HG02981 (cell line): ENCODE results near the gene CFAP161.
A peak's percentile ranks its signal among the peaks of the same experiment; 100 is the strongest.

Experiments
- ATAC-seq: cut with Tn5 transposase; IDR thresholded peaks from one replicate; pipeline ENCODE4 v1.9.1; 2021; ENCODE audit warnings: mild to moderate bottlenecking, moderate library complexity; ENCODE audit not compliant: unreplicated experiment

The CFAP161 gene, protein sequence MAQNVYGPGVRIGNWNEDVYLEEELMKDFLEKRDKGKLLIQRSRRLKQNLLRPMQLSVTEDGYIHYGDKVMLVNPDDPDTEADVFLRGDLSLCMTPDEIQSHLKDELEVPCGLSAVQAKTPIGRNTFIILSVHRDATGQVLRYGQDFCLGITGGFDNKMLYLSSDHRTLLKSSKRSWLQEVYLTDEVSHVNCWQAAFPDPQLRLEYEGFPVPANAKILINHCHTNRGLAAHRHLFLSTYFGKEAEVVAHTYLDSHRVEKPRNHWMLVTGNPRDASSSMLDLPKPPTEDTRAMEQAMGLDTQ

DNA sequence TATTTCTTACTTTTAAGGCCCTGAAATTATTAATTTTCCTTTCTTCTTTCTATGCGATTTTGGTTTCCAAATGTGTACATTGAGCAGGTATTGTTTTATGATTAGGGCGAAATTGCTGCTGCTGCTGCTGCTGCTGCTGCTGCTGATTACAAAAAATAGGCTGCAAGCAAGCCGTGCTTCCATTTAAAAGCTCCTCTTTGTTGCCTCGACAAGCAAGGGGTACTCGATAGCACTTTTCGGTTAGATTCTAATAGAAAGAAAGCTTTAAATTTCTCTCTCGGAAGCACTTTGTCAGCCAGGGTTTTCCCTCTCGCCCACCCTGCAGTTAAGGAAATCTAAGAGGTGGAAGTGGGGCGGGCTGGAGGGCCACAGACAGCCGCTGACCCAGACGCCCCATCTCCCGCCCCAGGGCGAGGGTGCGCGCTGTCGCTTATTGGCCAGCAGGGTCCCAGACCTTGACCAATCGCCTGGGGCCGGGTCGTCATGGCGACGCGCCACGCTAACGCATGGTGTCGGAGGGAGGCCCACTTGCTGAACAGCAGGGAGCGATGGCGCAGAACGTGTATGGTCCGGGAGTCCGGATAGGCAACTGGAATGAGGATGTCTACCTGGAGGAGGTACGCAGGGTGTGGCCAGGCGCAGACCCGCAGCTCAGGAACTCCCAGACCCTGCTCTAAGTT, at the start of gene CFAP161:
CFAP161 (plus strand) TSS at position 489 of the 680 bp plus-strand sequence; CDS start at position 549, 60 bp downstream.
- ATAC-seq, result peak; percentile 54

DNA sequence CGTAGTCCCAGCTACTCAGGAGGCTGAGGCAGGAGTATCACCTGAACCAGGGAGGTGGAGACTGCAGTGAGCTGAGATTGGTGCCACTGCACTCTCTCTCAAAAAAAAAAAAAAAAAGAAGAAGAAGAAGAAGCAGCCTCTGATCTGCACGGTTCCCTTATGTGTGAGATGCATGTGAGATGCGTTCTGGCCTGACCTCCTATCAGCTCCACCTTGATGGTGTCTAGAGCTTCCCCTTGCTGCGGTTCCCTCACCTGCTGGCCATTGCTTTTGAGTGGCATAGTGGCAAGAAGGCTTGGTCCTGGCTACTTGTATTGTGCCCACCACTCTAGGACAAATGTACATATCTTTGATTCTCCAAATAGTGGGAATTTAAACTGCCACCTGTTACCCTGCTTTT, 49.4 kb upstream of the CFAP161 start:
- no peak for ATAC-seq

DNA sequence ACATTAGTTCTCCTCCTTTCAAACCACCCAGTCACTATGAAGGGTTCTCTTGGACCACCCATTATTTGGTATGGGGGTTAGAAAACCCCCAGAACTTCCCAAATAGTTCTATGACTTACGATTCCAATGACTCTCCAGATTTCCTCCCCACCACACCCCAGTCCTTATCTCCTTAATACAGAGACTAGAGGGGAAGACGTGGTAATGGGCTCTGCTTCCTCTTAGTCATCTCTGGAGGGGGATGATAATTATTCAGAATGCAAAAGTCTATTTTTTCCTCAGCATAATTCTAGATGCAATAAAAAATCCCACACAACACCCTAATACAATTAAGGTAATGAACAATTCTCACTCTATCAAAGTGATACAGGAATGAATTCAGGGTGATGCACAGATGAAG, 48.9 kb upstream of the CFAP161 start:
- no peak for ATAC-seq

DNA sequence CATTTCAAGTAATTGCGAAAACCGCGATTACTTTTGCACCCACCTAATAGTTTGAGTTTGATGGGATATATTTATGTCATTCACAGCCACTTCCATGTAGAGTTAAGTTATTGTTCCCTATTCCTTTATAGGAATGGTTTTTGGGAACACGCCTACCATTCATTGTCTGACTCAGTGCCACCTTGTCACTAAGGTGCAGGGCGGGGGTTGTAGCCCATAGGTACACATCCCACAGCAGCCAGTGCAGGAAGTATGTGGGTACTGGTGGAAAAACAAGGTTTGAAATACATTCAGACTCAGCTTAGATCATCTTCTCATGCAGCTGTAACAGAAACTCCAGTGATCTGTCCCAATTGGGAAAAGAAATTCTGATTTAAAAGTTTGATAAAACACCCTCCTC, 48.2 kb upstream of the CFAP161 start:
- no peak for ATAC-seq

DNA sequence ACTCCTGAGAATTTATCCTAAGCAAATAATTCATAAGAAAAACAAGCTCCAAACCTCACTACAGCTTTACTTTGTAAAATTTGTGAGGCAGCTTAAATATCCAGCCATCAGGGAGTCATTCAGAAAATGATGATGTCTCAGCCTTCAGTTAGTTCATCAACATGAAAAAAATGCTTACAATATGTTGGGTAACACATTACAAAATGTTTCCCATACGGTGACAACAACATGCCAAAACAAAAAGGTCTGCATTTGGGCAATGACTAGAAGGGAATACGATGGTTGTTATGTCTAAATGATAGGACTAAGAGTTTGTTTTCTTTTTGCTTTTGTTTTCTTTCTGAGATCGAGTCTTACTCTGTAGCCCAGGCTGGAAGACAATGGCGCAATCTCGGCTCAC, 47.0 kb upstream of the CFAP161 start:
- ATAC-seq, result no peak

DNA sequence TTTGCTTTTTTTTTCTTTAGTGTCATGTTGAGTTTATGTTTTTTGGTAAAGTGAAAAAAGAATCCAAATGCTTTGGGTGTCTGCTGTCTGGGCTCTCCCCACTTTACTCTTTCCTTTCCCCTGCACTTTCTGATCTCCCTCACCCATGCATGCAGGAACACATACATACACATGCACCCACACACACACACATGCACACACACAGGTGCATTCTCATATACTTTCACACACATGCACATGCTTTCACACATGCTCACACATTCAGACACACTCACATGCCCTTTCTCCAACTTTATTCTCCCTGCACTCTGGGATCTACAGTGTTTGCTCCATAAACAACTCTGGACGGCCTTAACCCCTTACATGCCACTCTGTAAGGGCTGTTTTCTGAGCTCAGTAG, 46.4 kb upstream of the CFAP161 start:
- no peak for ATAC-seq

DNA sequence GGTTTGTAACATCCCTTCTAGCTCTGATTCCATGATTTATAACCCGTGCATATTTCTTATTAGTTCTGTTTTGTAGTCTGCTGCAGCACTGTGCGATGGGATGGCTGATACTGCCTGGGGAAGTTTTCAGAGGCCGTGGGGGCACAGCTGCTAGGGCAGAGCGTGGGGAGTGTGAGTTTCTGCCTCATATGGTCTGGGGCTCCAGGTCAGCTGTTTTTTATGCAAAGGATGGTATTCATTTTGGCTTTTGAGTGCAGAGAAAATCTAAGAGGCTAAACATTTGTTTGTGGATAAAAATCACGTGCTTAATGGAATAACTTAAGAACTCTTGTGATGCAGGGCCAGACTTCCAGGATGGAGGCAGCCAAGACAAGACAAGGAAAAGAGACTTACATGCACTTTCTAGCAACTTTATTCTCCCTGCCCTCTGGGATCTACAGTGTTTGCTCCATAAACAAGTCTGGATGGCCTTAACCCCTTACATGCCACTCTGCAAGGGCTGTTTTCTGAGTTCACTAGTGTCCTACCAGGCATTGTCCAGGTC, 45.5 kb upstream of the CFAP161 start:
- no peak for ATAC-seq

DNA sequence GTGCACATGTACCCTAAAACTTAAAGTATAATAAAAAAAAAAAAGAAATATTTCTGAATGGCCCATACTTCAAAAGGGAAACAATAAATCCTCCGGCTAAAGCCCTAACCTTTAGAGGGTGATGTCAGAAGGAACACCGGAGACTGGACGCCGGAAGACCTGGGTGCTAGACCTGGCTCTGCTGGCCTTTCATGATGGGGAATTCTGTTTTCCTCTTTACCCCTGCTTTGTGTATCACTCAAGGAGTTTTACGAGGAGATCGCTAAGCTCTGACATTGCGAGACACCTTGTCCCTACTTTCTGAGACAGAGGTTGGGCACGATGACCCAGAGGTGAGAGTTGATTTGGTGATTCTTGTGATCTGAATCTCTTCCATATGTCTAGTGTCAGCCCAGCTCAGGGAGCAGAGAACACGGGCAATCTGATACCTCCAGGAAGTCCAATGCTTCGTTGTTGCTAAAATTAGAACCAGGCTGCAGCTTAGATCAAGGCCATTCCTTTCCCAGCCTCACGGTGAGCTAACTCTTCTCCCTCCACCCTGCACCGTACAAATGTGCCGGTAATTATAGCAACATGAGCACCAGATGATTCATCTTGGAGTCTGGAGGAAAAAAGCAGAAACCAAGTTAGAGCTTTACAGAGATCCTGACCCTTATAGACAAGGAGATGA, 42.0 kb upstream of the CFAP161 start:
- ATAC-seq, result no peak

DNA sequence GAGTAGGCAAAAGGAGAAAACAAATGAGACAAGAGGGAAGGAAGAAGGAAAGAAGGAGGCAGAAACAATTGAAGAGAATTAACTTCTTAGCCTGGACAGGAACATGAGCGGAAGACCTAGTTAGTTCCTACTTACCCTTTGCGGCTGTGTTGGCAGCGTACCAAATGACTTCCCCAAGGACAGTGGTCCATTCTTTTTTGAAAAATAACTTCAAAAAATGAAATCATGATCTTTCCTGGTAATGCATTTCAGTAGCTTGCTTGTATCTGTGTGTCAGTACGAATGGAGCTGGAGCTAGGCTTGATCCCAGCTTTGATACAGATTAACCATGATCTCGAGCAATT, 41.5 kb upstream of the CFAP161 start:
- no peak for ATAC-seq

DNA sequence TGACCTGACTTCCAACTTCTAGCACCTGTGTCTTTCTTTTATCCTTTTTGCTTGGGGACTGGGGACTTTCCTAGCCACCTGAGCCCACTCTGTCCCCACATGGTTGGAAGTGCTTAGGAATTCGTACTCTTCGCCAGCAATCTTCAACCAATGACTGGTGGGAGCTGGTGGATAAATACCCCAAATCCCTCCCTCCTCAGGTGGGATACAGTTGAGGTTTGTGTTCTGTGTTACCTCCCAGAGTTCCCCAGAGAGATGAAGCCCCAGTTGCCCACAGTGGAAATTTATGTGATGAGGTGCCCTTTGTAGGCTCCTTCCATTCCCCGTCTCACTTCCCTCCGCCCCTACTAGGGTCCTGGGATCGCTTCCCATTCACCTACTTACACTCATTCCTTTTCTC, 40.1 kb upstream of the CFAP161 start:
- no peak for ATAC-seq

DNA sequence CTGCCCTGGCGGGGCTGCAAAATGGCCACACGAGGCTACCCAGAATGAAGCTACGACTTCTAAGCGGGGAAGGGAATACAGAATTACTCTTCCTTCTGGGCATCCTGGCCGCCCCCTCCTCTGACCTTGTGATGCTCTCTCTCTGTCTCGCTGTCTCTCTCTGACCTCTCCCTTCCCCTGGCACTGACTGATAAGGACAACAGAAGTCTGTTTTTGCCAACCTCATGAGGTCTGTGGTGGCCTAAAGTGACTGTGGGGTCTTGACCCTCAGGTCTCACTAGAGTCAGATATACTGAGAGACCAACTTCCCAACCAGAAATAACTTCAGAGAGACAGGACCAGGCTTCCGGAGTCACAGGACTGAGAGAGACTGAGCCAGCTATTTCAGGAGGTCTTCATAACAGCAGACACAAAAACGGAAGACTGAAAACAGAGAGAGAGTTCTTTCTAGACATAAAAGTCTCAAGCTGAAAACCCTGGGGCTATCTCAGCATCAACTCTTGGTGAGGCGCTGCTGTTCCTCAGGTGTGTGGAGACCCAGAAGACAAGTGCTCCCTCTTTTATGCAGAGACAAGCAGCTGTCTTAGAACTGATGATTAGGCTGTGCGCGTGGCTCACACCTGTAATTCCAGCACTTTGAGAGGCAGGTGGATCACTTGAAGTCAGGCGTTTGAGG, 38.2 kb upstream of the CFAP161 start:
- ATAC-seq, result no peak

DNA sequence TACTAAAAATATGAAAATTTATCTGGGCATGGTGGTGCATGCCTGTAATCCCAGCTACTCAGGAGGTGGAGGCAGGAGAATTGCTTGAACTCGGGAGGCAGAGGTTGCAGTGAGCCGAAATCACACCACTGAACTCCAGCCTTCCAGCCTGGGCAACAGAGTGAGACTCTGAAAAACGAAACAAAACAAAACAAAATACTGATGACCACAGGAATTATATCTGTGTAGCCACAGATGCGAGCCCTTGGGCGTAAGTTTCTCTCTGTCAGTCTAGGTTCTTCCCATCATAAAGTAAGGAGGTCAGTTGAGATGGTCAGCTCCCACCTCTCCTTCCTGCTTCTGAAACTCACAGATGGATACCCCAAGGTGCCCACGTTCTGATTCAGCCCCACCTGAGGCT, 37.7 kb upstream of the CFAP161 start:
- ATAC-seq, result no peak

DNA sequence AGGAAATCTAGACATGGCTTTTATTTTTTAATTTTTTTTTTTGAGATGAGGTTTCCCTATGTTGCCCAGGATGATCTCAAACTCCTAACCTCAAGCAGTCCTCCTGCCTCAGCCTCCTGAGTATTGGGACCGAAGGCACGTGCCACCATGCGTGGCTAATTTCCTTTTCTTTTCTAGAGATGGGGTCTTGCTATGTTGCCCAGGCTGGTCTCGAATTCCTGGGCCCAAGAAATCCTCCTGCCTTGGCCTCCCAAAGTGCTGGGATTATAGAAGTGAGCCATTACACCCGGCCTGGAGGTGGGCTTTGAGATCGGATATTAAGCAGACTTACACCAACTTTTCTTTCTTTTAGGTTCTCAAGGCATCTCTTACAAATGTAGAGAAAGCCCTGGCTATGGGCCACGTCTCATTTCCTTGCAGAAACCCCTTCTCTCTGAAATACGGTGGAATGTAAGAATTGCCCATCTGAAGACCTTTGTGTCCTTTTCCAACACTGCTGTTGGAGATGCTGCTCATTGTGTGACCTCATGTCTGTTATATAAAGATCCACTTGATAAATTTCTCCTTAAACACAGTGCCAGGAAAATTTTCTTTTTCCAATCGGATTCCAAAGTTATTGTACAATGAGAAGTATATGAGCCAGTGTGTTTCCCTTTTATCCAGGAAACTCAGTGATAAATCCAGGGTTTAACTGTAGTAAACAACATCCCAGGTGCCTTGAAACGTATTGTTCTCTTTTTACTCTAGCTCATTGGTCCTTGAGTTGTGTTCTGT, 36.8 kb upstream of the CFAP161 start:
- ATAC-seq, result no peak

DNA sequence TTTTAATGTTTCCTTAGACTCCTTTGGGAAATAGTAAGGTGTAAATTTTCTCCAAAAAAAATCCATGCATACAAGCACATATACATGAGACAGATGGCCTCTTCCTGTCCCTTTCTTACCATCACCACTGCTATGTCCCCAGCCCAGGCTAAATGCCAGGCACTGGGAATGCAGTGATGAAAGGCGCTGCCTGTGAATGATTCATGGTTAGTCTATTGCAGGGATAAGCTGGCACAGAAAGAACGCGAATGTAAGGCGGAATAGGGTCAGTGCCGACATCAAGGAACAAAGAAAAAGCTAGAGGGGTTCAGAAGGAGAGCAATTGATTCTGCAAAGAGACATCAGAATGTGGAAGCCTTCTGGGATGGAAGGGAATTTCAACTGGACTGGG, 36.2 kb upstream of the CFAP161 start:
- no peak for ATAC-seq

DNA sequence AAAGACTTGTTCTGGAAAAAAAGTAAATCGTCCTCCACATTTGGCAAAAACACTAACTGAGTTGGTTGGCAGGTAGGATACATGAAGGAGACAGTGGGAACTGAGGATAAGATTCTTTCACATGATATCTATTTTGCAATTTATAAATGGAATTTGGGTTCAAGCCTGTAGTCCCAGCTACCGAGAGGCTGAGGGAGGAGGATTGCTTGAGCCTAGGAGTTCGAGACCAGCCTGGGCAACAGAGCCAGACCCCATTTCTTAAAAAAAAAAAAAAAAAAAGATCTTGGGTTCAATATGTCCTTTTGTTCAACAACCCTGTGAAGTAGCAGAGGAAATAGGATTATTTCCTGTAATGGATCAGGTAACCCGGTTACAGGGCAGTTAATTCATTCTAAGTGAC, 35.7 kb upstream of the CFAP161 start:
- ATAC-seq, result no peak

DNA sequence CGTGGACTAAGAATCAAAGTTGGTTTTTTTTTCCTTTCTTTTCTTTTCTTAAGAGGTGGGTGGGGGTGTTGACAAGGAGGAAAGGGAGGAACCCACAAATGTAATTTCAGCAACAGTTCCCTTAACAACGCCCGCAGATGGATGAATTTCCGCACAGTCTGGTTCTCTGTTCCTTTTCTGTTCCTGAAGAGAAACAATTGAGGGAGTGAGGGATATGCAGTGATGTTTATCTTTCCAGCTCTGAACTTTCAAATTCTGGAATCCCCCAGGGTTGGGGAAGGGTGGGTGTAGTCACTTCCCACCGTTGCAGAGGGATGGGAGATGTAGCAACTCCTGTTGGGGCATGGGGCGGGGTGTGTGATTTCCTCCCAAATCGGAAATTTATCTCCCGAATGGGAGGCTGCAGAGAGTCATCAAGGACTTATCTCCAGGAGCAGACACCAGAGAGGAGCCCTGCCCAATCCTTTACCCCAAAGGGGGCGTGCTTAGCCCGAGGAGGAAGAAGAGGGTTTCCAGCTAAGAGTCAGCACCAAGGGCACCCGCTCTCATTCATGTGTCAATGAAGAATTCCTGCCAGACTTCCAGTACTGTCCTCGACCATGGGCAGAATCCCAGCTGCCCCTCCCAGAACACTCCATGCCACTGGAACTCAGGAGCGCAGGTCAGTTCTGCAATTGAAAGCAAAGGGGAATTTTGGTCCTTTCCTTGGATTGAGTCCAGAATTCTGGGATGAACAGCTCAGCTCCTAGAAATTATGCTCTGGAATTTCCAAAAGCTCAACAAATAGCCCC, 35.0 kb upstream of the CFAP161 start:
- no peak for ATAC-seq

DNA sequence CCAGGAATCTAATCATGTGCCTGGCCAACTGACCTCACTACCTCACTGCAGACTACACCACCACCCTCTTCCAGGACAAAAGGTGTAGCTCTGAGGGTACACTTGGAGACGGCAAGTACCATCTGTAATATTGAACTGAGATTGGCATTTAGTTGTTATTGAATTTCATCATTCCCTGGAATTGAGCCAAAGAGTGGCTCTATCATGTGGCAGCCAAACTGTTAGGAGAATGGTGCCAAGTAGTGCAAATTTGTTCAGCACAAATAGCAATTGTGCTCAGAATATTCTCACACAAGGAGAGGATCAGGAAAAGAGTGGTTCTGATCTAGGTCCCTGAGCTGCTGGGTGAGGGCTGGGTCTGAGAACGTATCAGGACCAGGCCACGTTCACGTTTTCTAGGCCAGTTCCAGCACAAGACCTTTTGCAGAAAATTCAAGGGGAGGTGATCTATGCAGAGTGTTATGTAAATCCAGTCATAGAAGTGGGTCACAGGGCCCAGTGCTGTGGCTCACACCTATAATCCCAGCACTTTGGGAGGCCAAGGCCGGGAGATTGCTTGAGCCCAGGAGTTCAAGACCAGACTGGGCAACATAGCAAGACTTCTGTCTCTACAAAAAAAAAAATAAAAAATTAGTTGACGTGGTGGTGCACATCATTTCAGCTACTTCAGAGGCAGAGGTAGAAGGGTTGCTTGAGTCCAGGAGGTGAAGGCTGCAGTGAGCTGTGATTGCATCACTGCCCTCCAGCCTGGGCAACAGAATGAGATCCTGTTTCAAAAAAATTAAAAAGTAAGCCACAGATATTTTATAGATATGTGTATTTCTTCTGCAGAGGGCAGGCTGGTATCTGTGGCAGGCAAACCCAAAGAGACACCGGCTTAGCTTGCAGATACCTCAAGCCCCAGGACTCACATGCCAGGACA, 31.9 kb upstream of the CFAP161 start:
- ATAC-seq, result no peak

DNA sequence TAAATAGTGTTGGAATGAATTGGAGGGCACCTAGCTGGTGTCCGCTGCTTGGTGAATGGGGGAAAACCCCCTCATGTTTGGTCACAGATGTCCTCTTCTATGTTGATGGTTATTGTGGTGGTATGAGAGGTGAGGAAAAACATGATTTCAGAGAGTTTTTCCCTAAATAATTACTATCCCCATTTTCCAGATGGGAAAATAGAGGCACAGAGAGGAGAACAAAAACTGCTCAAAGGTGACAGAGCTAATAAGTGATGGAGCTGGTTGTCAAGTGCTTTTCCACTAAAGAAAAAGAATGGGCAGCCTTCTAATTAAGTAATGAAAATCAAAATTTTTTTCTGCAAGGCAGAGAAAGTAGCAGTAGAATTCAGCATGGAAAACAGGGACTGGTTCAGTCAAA, 30.2 kb upstream of the CFAP161 start:
- no peak for ATAC-seq

DNA sequence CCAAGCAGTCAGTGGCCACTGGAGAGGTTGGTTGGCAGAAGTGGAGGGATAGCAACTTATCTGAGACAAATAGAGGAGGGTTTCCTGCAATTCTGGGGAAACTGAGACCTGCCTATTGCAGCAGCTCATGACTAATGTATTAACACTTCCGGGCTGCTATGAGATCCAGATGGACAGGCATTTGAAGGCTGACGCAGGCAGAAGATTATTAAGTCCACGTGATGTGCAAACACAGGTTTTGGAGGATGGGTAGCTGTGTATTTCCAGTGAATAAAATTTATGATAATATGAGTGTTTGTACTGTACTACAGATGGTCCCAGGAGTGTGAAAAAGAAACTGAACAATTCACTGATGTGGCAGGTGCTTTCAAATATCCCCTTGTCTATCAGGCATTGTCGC, 28.5 kb upstream of the CFAP161 start:
- no peak for ATAC-seq
